Activated CD8-positive, alpha-beta memory T cell treated with anti-CD3 and anti-CD28 coated beads for 36 hours (primary cell): ENCODE data around the gene ZBTB2. TPM values are rescaled to one million over a fixed set of nuclear protein-coding genes. Genes with fewer than 3 reads are reported as not detected.

ENCODE experiments used
- CTCF ChIA-PET: fragments of 350-600 bp; sonication (Branson Sonifier 250); formaldehyde crosslinking; loops from one replicate; lab custom pipeline; 2021; ENCODE audit warnings: antibody characterized with exemption; lab: Charles Lee
- POLR2A ChIA-PET: fragments of 350-600 bp; sonication (Branson Sonifier 250); formaldehyde crosslinking; loops from one replicate; lab custom pipeline; 2021; ENCODE audit warnings: antibody characterized with exemption; lab: Charles Lee
- total RNA-seq, 2 experiments: library from RNA; stranded (reverse); gene quantifications; one replicate each; pipeline ENCODE4 v1.2.3, GENCODE V29; 2021

Gene ZBTB2, protein sequence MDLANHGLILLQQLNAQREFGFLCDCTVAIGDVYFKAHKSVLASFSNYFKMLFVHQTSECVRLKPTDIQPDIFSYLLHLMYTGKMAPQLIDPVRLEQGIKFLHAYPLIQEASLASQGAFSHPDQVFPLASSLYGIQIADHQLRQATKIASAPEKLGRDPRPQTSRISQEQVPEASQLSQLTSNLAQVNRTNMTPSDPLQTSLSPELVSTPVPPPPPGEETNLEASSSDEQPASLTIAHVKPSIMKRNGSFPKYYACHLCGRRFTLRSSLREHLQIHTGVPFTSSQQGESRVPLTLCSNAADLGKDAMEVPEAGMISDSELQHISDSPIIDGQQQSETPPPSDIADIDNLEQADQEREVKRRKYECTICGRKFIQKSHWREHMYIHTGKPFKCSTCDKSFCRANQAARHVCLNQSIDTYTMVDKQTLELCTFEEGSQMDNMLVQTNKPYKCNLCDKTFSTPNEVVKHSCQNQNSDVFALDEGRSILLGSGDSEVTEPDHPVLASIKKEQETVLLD
- total RNA-seq: 10 to 100 TPM; 20.8 to 22.2 TPM

DNA sequence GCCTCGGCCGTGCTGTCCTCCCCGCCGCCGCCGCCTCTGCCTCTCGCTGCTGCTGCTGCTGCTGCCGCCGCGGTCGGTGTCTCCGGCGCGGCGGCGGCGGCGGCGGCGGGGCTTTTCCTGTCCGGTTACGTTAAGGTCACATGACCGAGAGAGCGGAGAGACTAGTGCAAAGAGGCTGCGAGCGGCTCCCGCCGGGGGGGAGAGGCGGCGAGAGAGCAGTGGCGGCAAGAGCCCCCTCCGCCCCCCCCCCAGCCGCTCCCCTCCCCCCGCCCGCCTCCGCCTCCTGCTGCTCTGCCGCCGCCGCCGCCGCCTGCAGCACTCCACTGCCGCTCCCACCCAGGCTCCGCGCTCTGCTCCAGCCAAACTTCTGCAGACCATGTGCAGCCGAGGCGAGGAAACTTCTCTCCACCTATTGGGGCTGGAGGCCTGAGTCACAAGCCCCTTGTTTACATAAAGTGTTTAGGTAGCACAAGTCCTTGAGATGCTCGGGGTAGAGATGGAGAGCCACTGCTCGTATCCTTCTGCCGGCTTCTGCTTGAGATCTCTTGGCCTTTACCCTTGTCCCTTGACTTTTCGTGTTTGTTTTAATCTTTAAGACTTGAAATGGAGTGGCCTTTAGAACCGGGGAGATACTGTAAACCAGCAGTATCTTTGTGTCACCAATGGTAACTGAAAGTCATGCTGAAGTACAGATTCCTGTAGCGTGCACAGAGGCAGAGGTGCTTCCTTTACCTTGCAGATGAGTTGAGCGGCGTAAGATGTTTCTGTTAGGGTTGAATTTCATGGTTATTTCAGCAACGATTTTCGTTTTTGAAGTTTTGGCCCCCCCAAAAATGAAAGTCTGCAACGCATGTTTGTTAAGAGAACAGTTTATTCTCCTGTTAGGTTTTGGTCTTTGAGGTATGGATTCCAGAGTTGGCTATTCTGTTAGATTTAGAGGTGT, at the start of gene ZBTB2:
Gene ZBTB2, minus strand, starts transcription at position 89 of the 943 bp plus-strand sequence. CDS start 17,922 bp downstream, outside the sequence.
- POLR2A ChIA-PET: no interaction called here
- CTCF ChIA-PET: no interaction called here

DNA sequence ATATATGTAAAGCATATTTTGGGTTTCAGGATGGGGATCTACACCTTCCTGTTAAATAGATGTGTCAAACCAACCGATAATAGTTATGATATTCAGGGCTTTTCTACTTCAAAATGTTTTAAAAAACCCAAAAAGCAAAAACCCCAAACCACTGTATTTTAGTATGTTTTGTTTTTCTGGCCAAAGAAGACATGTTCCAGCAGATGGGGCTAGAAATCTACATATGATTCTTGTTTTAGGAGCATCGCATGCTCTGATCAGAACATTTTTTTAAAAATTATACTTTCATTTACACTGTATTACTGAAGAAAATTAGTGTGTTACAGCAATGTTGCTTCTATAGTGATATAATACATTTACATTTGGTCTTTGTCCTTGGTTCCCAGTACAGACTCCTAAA, 49.6 kb upstream of the ZBTB2 start:
- POLR2A ChIA-PET: interaction anchor here (0.6 kb wide), 1 partner anchor 28 kb away, joined by 3 read pairs; no protein-coding TSS in a partner anchor
- CTCF ChIA-PET: interaction anchor here (1.1 kb wide), 1 partner anchor 35 kb away, joined by 3 read pairs; no protein-coding TSS in a partner anchor

DNA sequence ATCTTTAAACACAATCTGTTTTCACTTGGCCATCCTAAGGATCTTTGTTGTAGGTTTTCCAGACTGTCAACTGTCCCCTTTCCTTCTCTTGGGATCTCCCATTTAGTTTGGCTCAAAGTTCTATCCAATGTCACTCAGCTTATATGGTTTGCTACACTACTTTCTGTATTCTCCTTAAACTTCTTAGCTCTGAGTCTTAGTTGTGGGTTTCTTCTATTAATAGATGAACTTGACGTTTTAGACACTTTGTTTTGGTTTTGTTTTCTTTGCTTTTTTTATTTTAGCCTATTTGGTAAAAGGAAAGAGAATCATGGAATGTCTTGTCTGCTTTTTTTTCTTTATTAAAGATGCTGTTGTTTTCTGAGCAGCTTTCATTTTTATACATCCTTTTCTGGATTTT, 49.1 kb upstream of the ZBTB2 start:
- POLR2A ChIA-PET: interaction anchor here (0.6 kb wide), 1 partner anchor 29 kb away, joined by 3 read pairs; no protein-coding TSS in a partner anchor
- CTCF ChIA-PET: interaction anchor here (1.1 kb wide), 1 partner anchor 34 kb away, joined by 3 read pairs; no protein-coding TSS in a partner anchor

DNA sequence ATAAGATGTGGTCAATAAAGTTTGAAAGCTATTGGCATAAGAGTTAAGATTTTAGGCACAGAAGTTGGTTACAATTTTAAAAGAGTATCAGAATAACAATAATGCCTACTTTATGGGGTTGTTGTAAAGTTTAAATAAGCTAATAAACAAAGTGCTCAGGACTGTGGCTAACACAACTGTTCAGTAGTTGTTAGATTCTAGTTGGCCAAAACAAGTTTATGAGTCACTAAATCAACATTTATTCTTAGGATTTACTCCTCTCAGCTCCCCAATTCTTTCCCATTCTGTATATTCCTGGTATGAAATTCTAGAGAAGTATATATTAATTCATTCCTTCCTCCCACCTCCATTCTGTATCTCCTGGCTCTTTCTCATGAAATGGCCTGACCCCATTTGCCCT, 46.0 kb upstream of the ZBTB2 start:
- ChIA-PET POLR2A (no interaction called here), CTCF (no interaction called here)

DNA sequence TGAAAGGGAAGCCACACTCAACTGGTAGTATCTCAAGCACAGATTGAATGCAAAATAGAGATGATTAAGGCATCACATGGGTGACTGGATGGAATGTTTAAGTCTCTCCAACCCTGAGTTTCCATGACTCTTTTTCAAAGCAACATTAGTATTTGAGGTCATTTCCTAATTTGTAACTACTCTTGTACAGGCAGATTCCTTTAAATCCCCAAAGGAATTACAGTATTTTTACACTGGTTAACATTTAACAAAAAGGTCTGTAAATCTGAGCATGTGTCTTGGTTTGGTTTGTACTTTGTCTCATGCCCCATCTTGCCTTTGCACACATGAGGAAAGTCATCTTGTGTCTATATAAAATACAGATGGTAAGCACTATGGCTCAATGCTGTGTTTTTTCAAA, 45.4 kb upstream of the ZBTB2 start:
- ChIA-PET CTCF (no interaction called here), POLR2A (no interaction called here)

DNA sequence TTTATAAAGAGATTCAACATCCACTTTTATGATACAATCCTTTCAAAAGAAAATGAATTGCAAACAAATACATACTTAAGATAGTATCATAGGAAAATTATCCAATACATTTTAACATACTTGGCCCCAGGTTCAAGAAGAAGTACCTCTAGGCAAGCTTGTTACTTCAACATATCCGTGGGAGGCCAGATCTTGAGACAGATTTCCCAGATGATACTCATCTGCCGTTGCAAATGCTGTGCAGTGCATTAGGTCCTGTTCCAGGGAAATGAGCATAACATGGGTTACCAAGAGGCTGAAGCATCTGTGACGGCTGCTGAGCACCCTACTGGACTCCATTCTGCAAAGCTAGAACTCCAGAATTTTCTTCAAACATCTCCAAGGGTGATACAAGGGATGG, 44.9 kb upstream of the ZBTB2 start:
- ChIA-PET CTCF (no interaction called here), POLR2A (no interaction called here)

DNA sequence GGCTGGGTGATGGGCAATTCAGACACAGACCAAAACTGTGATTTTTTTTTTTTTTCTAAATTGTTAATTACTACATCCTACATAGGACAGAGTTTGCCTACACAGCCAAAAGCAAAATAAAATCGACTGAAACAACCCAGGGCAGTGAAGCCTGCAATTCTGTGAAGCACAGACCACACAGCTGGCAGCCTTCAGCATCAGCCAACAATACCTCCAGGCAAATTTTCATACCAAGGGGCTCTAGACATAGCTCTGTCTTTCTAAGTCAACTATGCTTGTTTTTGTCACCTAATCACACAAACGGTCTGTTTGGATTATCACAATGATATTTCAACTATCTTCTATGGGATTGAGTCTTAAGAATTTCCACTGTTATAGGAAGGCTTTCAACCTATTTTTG, 43.0 kb upstream of the ZBTB2 start:
- CTCF ChIA-PET: no interaction called here

DNA sequence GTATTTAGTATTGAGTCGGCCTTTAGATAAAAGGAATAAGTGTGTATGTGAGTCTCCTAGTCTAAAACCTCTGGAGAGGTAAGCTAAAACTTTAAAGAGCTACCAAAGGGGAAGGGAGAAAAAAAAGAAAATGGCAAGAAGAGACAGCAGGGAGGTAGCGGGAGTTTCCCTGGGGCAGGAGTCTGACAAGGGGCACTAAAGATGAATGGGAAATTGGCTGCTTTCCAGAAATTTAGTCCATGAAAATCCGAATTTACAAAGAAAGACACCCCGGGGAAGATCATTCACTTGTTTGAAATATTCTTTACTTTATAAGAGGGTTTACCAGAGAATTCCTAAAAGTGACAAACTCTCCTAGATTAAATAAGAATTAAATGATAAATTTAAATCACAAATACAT, 41.3 kb upstream of the ZBTB2 start:
- ChIA-PET POLR2A (no interaction called here), CTCF (no interaction called here)

More for the DNA sequence above, 43.0 kb upstream of the ZBTB2 start:
- POLR2A ChIA-PET: no interaction called here

DNA sequence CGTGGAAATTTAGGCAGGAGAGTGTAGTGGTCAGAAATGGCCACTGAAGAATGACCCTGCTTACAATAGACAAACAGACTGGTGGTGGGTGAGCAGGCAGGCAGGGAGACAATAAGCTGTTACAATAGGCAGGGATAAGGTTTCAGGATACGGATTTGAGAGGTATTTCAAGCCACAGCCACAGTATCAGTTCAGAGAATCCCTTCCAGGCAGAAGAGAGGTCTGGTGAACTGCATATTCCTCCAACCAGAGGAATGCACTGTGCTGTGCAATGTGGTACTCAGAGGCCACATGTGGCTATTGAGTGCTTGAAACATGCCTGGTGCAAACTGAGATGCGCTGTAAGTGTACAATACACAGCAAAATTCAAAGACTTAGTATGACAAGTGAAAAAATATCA, 40.0 kb upstream of the ZBTB2 start:
- ChIA-PET POLR2A (no interaction called here), CTCF (no interaction called here)

DNA sequence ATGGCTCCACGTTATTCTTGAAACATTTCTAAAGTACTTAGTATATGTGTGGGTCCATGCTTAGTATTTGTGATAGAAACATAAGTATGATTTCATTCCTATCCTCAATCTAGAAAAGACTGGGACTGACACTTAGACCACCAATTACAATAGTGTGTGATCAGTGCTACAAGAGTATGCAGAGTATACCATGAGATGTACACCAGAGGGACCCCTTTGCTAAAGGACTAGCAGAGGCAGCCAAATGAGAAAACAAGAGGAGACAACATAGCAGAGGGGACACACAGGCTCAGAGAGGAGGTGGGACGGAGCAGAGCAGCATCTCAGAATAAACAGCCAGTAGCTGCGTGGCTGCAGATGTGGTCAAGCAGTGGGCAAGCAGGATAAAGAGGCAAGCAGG, 39.5 kb upstream of the ZBTB2 start:
- ChIA-PET POLR2A (no interaction called here), CTCF (no interaction called here)

DNA sequence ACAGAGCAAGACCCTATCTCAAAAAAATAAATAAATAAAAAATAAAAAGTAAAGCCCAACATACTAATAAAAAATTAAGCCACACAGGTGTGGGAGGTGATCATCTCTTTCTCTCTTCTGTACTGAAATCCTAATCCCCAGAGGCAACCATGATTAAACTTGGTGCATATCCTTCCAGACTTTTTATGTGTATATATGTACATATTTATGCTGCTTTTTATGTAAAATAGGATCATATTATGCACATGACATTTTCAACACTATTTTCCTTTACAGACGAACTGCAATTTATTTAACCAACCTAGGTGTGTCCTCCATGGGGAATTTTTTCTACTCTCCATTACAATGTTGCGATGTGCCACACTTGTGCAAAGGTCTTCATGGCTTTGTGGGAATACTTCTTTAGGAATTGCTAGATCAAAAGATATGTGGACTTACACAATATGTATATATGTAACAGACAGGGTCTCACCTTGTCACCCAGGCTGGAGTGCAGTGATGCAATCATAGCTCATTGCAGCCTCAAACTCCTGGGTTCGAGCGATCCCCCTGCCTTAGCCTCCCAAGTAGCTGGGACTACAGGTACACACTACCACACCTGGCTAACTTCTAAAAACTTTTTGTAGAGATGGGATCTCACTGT, 36.9 kb upstream of the ZBTB2 start:
- CTCF ChIA-PET: no interaction called here

DNA sequence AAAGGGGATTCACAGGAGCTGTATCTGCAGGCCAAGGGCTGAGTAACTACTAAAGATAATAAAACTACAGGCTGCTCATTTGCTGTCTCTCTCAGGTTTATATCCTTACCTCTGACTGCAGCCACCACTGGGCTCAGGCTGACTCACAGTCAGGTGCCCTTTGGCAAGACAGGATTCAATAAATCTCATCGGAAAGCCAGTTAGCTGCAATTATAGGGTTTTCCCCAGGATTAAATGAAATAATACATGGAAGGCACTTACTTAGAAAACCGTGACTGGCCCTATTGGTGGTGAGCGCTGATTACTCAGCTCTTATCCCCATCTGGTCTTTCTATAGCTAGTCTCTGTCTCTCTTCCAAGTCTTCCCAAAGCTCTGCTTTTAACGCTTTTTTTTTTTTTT, 34.2 kb upstream of the ZBTB2 start:
- ChIA-PET CTCF (no interaction called here), POLR2A (no interaction called here)

More for the DNA sequence above, 36.9 kb upstream of the ZBTB2 start:
- POLR2A ChIA-PET: no interaction called here

DNA sequence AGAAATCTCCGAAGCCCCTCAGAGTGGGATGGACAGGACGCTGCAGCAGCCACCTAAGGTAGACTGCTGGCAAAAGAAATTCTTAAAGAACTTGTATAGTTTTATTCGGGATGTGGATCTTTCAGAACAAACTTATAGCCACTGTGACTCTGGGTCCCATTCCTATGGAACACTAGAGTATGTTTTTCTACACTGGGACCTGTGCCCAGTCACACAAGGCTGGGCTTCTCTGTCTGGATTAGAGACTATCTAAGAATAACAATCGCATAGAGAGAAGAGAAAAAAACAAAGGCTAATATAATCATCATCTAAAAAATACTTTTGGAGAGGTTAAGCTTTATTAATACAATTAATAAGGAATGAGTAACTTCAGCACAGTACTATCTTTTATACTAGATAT, 31.6 kb upstream of the ZBTB2 start:
- ChIA-PET CTCF (no interaction called here), POLR2A (no interaction called here)

DNA sequence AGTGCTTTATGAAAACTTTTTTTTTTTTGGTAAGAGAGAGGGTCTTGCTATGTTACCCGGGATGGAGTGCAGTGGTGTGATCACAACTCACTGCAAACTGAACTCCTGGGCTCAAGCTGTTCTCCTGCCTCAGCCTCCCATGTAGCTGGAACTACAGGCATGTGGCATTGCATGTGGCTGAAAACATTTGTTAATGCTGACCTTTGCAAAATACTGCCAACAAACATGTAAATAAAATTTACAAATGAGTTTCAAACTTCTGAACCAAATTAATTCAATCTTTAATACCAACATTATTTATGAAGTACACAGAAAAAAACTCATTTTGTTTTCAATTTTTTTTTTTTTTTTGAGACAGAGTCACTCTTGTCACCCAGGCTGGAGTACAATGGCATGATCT, 26.1 kb upstream of the ZBTB2 start:
- POLR2A ChIA-PET: no interaction called here
- CTCF ChIA-PET: no interaction called here

DNA sequence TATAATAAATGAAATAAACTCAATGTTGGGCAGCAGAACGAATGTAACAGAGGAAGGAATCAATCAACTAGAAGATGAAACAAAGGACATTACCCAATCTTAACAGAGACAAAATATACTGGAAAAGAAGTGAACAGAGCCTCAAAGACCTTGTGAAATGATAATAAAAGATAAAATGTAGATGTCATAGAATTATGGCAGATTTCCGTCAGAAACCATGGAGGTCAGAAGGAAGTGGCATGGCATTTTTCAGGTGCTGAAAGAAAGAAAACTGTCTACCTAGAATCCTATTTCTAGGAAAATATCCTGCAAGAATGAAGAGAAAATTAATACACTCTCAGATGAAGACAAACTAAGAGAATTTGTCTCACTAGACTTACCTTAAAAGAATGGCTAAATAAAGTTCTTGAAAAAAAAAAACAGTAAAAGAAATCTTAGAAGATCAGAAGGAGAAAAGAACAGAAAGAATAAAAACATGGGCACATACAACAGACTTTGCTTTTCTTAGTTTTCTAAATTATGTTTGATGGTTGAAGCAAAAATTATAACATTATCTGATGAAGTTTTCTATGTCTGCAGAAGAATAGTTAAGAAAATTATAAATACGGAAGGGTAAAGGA, 23.4 kb upstream of the ZBTB2 start:
- ChIA-PET POLR2A (no interaction called here), CTCF (no interaction called here)

DNA sequence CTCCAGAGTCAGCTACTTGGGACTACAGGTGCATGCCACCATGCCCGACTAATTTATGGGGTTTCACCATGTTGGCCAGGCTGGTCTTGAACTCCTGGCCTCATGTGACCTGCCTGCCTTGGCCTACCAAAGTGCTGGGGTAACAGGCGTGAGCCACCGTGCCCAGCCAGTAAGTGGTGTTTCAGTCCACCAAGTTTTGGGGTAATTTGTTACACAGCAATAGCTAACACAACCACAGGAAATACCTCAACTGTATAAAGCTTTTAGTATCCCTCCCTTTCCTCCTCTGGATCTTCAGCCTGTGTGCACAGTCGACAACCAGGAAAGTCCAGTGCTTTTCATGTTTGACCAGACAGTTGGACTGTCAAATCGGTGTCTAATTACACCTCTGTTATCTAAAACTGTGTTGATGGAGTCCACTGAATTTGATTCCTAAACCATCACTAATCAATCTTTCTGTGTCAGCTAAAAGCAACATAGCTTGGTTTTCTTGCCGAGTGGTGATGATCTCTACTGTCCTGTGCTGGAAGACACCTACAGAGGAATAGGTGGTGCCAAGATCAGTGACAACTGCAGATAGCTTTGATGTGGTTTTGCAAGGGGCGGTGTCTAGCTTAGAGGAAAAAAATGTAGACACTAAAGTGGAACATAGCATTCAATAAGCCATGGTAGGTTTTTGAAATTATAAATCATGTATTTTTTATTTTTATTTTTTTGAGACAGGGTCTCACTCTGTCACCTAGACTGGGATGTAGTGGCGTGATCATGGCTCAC, 22.2 kb upstream of the ZBTB2 start:
- POLR2A ChIA-PET: no interaction called here
- CTCF ChIA-PET: interaction anchor here (1.2 kb wide), 1 partner anchor 10 kb away, joined by 3 read pairs; no protein-coding TSS in a partner anchor

DNA sequence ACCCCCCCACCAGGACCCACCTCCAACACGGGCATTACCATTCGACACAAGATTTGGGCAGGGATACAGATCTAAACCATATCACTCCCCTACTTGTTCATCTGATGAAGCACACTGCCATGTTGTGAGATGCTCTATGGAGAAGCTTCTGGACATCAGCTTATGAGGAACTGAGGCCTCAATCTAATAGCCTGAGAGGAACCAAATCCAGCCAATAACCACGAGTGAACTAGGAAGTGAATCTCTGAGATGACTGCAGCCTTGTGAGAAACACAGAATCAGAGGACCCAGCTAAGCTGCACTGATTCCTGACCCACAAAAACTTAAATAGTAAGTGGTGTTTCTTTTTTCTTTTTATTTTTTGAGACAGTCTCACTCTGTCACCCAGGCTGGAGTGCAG, 21.6 kb upstream of the ZBTB2 start:
- POLR2A ChIA-PET: no interaction called here

DNA sequence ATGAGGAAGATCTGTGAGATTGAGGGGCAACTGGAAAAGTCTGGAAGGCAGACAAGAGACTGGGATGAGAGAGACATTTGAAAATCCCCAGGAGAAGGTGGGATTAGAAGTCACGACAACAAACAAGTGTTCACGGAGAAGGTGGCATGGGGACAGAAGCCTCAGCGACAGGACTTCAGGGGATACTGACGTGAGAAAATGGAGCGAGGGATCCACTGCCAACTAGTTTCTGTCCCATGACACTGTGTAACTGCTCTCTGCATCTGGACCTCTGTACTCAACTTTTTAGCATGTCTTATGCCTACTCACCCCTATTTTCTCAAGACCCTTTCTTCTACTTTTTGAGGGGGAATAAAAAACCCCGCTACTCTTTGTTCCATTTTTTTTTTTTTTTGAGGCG, 18.3 kb upstream of the ZBTB2 start:
- POLR2A ChIA-PET: no interaction called here
- CTCF ChIA-PET: no interaction called here

More for the DNA sequence above, 21.6 kb upstream of the ZBTB2 start:
- CTCF ChIA-PET: interaction anchor here (1.2 kb wide), 1 partner anchor 10 kb away, joined by 3 read pairs; no protein-coding TSS in a partner anchor
